Measurements from ENCODE around the gene SKI.

- TF ChIP-seq CTCF (IDR thresholded peaks at IDR 0.05; ENCODE audit: insufficient read depth, low read depth, low read length) (no peak), EZH2 (IDR thresholded peaks at IDR 0.05; ENCODE audit: insufficient read depth, low read length) (no peak)
Measured at GRCh38 chr1:2186901-2187300, 41.2 kb upstream of the SKI start.

Measured in astrocyte (in vitro differentiated cells and primary cell).